Activated CD4-positive, alpha-beta T cell treated with anti-CD3 and anti-CD28 coated beads, Interleukin-2, amount 10 ng/mL, durations not matched to agents 7 days and 5 days (primary cell): ENCODE data around the gene JMJD4. TPM values are rescaled to one million over a fixed set of nuclear protein-coding genes. Genes with fewer than 3 reads are reported as not detected.

Experiments used
- CTCF ChIA-PET: fragments of 350-600 bp; sonication (Branson Sonifier 250); formaldehyde crosslinking; loops from one replicate; lab custom pipeline; 2021; ENCODE audit warnings: antibody characterized with exemption; lab: Charles Lee
- POLR2A ChIA-PET: fragments of 350-600 bp; sonication (Branson Sonifier 250); formaldehyde crosslinking; loops from one replicate; lab custom pipeline; 2021; ENCODE audit warnings: antibody characterized with exemption; lab: Charles Lee
- DNase-seq: peaks from one replicate; pipeline ENCODE4 v3.0.0-alpha.2; 2020
- H3K27ac Mint-ChIP-seq: one replicate; pipeline ENCODE4 v1.8.0; 2021; ENCODE audit warnings: mild to moderate bottlenecking, moderate library complexity, mixed read lengths
- H3K27me3 Mint-ChIP-seq: one replicate; pipeline ENCODE4 v1.8.0; 2021; ENCODE audit warnings: mixed read lengths
- H3K36me3 Mint-ChIP-seq: one replicate; pipeline ENCODE4 v1.8.0; 2021; ENCODE audit warnings: low read depth, mixed read lengths
- H3K4me1 Mint-ChIP-seq: one replicate; pipeline ENCODE4 v1.8.0; 2021; ENCODE audit warnings: mixed read lengths
- H3K4me3 Mint-ChIP-seq: one replicate; pipeline ENCODE4 v1.8.0; 2021; ENCODE audit warnings: mild to moderate bottlenecking, moderate library complexity, mixed read lengths
- H3K9me3 Mint-ChIP-seq: one replicate; pipeline ENCODE4 v1.8.0; 2021; ENCODE audit warnings: mixed read lengths
- total RNA-seq, 2 experiments: library from RNA; stranded (reverse); gene quantifications; one replicate each; pipeline ENCODE4 v1.2.3, GENCODE V29; 2021

The JMJD4 gene
- total RNA-seq, 2 experiments from 2014 or later: 15.4 to 20.0 TPM

GRCh38 chr1:227757781-227758180, 22.7 kb upstream of the JMJD4 start:
- POLR2A ChIA-PET: no interaction called here
- no peaks in the 10 kb centered on the region for H3K27me3 Mint-ChIP-seq
- CTCF ChIA-PET: interaction anchor here (1.1 to 2.3 kb wide), 4 partner anchors 9 to 196 kb away, joined by 3 to 9 read pairs (median 4); no protein-coding TSS in a partner anchor
- peaks cover 57% of the 10 kb centered on the region for H3K4me1 Mint-ChIP-seq
- no peak for DNase-seq
- H3K9me3 Mint-ChIP-seq: no peaks in the 10 kb centered on the region
- H3K4me3 Mint-ChIP-seq: no peak overlapping the region
- H3K27ac Mint-ChIP-seq: no peak overlapping the region
- peaks cover 58% of the 10 kb centered on the region for H3K36me3 Mint-ChIP-seq

GRCh38 chr1:227756172-227756959, 21.3 kb upstream of the JMJD4 start:
- Mint-ChIP-seq H3K36me3 (peaks cover 51% of the 10 kb centered on the region), H3K27me3 (no peaks in the 10 kb centered on the region), H3K27ac (no peak overlapping the region), H3K9me3 (no peaks in the 10 kb centered on the region), H3K4me1 (peaks cover 42% of the 10 kb centered on the region), H3K4me3 (no peak overlapping the region)
- ChIA-PET CTCF (no interaction called here), POLR2A (no interaction called here)
- no peak for DNase-seq

DNA sequence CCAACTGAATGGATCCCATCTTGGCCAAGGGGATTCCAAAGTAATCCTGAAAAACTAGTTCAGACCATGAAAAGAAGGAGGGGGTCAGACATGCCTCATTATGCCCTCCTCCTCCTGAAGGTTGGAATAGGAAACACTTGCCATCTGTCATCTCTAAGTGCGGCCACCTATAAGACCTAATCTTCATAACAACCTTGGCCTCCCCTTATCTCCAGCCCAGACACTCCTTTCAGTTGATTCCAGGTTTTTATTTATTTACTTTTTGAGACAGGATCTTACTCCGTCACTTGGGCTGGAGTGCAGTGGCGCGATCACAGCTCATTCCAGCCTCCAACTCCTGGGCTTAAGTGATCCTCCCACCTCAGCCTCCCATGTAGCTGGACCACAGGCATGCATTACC, 19.9 kb upstream of the JMJD4 start:
- no peaks in the 10 kb centered on the region for H3K27me3 Mint-ChIP-seq
- H3K27ac Mint-ChIP-seq: no peak overlapping the region
- peaks cover 31% of the 10 kb centered on the region for H3K4me1 Mint-ChIP-seq
- DNase-seq: no peak
- ChIA-PET CTCF (interaction anchor here (1.2 kb wide), 1 partner anchor 199 kb away, joined by 4 read pairs; no protein-coding TSS in a partner anchor), POLR2A (no interaction called here)
- H3K9me3 Mint-ChIP-seq: no peaks in the 10 kb centered on the region
- peaks cover 39% of the 10 kb centered on the region for H3K36me3 Mint-ChIP-seq
- no peak overlapping the region for H3K4me3 Mint-ChIP-seq

- H3K4me3 Mint-ChIP-seq: no peak overlapping the region
- H3K9me3 Mint-ChIP-seq: no peaks in the 10 kb centered on the region
- peaks cover 34% of the 10 kb centered on the region for H3K36me3 Mint-ChIP-seq
- no peak for DNase-seq
- H3K27ac Mint-ChIP-seq: no peak overlapping the region
- peaks cover 29% of the 10 kb centered on the region for H3K4me1 Mint-ChIP-seq
- ChIA-PET POLR2A (interaction anchor here (0.6 kb wide), 1 partner anchor 197 kb away, joined by 3 read pairs; no protein-coding TSS in a partner anchor), CTCF (interaction anchor here (1.2 to 2.2 kb wide), 2 partner anchors 24 to 200 kb away, joined by 4 read pairs; no protein-coding TSS in a partner anchor)
- no peaks in the 10 kb centered on the region for H3K27me3 Mint-ChIP-seq
Measured at GRCh38 chr1:227753999-227754711, 19.1 kb upstream of the JMJD4 start.

GRCh38 chr1:227749916-227750710, 15.0 kb upstream of the JMJD4 start:
- ChIA-PET POLR2A (no interaction called here), CTCF (interaction anchor here (0.6 to 1.3 kb wide), 3 partner anchors 12 to 38 kb away, joined by 3 to 4 read pairs (median 3); no protein-coding TSS in a partner anchor)
- no peak for DNase-seq
- H3K4me3 Mint-ChIP-seq: no peak overlapping the region
- H3K36me3 Mint-ChIP-seq: peaks cover 19% of the 10 kb centered on the region
- H3K27ac Mint-ChIP-seq: no peak overlapping the region
- peaks cover 27% of the 10 kb centered on the region for H3K4me1 Mint-ChIP-seq
- H3K9me3 Mint-ChIP-seq: no peaks in the 10 kb centered on the region
- no peaks in the 10 kb centered on the region for H3K27me3 Mint-ChIP-seq

DNA sequence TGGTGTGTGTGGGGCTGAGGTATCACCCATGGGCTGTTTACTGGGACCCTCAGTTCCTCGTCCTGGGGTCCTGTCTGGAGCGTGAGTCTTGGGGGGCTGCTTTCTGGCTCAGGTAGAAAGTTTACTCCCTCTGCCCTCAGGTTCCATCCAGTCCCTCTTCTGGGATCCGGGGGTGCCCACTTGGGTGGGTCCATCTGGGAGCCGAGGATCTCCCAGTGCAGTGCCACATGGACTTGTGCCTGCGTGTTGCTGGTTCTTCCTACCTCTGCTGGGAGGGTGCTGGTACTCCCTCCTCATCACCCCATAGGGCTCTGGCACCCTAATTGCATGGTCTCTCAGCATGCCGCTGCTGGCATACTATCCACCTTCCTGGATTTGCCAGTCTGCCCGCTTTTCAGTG, 14.1 kb upstream of the JMJD4 start:
- Mint-ChIP-seq H3K36me3 (peaks cover 15% of the 10 kb centered on the region), H3K9me3 (no peaks in the 10 kb centered on the region), H3K27me3 (no peaks in the 10 kb centered on the region), H3K4me3 (no peak overlapping the region), H3K4me1 (peaks cover 35% of the 10 kb centered on the region), H3K27ac (peak overlapping the region; percentile 91)
- CTCF ChIA-PET: interaction anchor here (0.8 to 1.8 kb wide), 3 partner anchors 13 to 39 kb away, joined by 3 to 5 read pairs (median 4); no protein-coding TSS in a partner anchor
- POLR2A ChIA-PET: no interaction called here
- no peak for DNase-seq

GRCh38 chr1:227748496-227749182, 13.5 kb upstream of the JMJD4 start:
- Mint-ChIP-seq H3K9me3 (no peaks in the 10 kb centered on the region), H3K36me3 (peaks cover 15% of the 10 kb centered on the region), H3K4me1 (peaks cover 40% of the 10 kb centered on the region), H3K4me3 (no peak overlapping the region), H3K27ac (peak overlapping the region; percentile 91), H3K27me3 (no peaks in the 10 kb centered on the region)
- ChIA-PET POLR2A (no interaction called here), CTCF (interaction anchor here (1.8 kb wide), 1 partner anchor 17 kb away, joined by 5 read pairs; no protein-coding TSS in a partner anchor)
- peak; percentile 58 for DNase-seq

DNA sequence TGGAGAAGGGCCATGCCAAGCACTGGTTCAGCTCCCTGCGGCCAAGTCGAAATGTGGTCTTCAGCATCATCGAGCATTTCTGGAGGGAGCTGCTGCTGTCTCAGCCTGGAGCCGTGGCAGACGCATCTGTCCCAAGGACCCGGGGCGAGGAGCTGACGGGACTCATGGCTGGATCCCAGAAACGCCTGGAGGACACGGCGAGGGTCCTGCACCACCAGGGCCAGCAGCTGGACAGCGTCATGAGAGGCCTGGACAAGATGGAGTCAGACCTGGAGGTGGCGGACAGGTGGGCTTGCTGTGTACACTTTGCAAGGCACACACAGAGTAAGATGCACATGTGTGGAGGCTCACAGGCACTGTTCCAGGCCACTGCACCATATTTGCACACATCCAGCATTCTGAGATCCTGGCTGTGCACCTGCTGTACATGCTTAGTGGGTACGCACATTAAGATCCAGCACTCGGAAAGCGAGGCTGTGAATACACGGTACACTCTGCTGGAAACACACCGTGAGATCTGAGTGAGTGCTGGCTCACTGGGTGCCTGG, 12.9 kb upstream of the JMJD4 start:
- Mint-ChIP-seq H3K27me3 (no peaks in the 10 kb centered on the region), H3K4me1 (peaks cover 40% of the 10 kb centered on the region), H3K9me3 (no peaks in the 10 kb centered on the region), H3K4me3 (no peak overlapping the region), H3K27ac (peak overlapping the region; percentile 91), H3K36me3 (peaks cover 13% of the 10 kb centered on the region)
- POLR2A ChIA-PET: no interaction called here
- CTCF ChIA-PET: interaction anchor here (1.8 kb wide), 1 partner anchor 18 kb away, joined by 5 read pairs; no protein-coding TSS in a partner anchor
- DNase-seq: no peak

- POLR2A ChIA-PET: no interaction called here
- no peaks in the 10 kb centered on the region for H3K9me3 Mint-ChIP-seq
- CTCF ChIA-PET: interaction anchor here (1.8 kb wide), 1 partner anchor 19 kb away, joined by 5 read pairs; no protein-coding TSS in a partner anchor
- H3K4me3 Mint-ChIP-seq: no peak overlapping the region
- H3K36me3 Mint-ChIP-seq: peaks cover 13% of the 10 kb centered on the region
- peaks cover 40% of the 10 kb centered on the region for H3K4me1 Mint-ChIP-seq
- DNase-seq: no peak
- H3K27me3 Mint-ChIP-seq: no peaks in the 10 kb centered on the region
- no peak overlapping the region for H3K27ac Mint-ChIP-seq
Measured at GRCh38 chr1:227747382-227747781, 12.3 kb upstream of the JMJD4 start.

GRCh38 chr1:227746676-227747075, 11.6 kb upstream of the JMJD4 start:
- no peaks in the 10 kb centered on the region for H3K9me3 Mint-ChIP-seq
- H3K27ac Mint-ChIP-seq: no peak overlapping the region
- peaks cover 40% of the 10 kb centered on the region for H3K4me1 Mint-ChIP-seq
- POLR2A ChIA-PET: no interaction called here
- H3K27me3 Mint-ChIP-seq: no peaks in the 10 kb centered on the region
- CTCF ChIA-PET: no interaction called here
- DNase-seq: no peak
- H3K4me3 Mint-ChIP-seq: no peak overlapping the region
- H3K36me3 Mint-ChIP-seq: peaks cover 13% of the 10 kb centered on the region

- H3K4me1 Mint-ChIP-seq: peaks cover 42% of the 10 kb centered on the region
- no peak overlapping the region for H3K27ac Mint-ChIP-seq
- peaks cover 11% of the 10 kb centered on the region for H3K36me3 Mint-ChIP-seq
- no peaks in the 10 kb centered on the region for H3K9me3 Mint-ChIP-seq
- ChIA-PET POLR2A (no interaction called here), CTCF (interaction anchor here (1.3 kb wide), 1 partner anchor 16 kb away, joined by 3 read pairs; no protein-coding TSS in a partner anchor)
- H3K4me3 Mint-ChIP-seq: no peak overlapping the region
- DNase-seq: no peak
- H3K27me3 Mint-ChIP-seq: no peaks in the 10 kb centered on the region
Measured at GRCh38 chr1:227745568-227746265, 10.6 kb upstream of the JMJD4 start.
